Measurements from ENCODE around the gene KIAA1671.

The KIAA1671 gene

GRCh38 chr22:25149014-25149413 is 196.5 kb downstream of the KIAA1671 start:
- DNase-seq: no peak

GRCh38 chr22:25153961-25154666 is 201.6 kb downstream of the KIAA1671 start:
- no peak for DNase-seq

GRCh38 chr22:25154667-25154999 is 202.1 kb downstream of the KIAA1671 start:
- DNase-seq: no peak

GRCh38 chr22:25156736-25157135 is 204.2 kb downstream of the KIAA1671 start:
- DNase-seq: no peak

- no peak for DNase-seq
Observed at GRCh38 chr22:25159028-25159427, 206.5 kb downstream of the KIAA1671 start.

GRCh38 chr22:25160120-25160996 is 207.8 kb downstream of the KIAA1671 start:
- no peak for DNase-seq

- no peak for DNase-seq
Observed at GRCh38 chr22:25161017-25161915, 208.8 kb downstream of the KIAA1671 start.

GRCh38 chr22:25161916-25162530 is 209.5 kb downstream of the KIAA1671 start:
- no peak for DNase-seq

- DNase-seq: no peak
Observed at GRCh38 chr22:25162561-25162960, 210.0 kb downstream of the KIAA1671 start.

GRCh38 chr22:25165785-25166184 is 213.3 kb downstream of the KIAA1671 start:
- DNase-seq: no peak

GRCh38 chr22:25166266-25167040 is 213.9 kb downstream of the KIAA1671 start:
- DNase-seq: no peak

GRCh38 chr22:25167082-25167481 is 214.6 kb downstream of the KIAA1671 start:
- no peak for DNase-seq

- no peak for DNase-seq
Observed at GRCh38 chr22:25167834-25168601, 215.5 kb downstream of the KIAA1671 start.

GRCh38 chr22:25169278-25170031 is 216.9 kb downstream of the KIAA1671 start:
- DNase-seq: no peak

- DNase-seq: no peak
Observed at GRCh38 chr22:25170426-25170980, 218.0 kb downstream of the KIAA1671 start.

- no peak for DNase-seq
Observed at GRCh38 chr22:25172153-25172552, 219.6 kb downstream of the KIAA1671 start.

- DNase-seq: no peak
Observed at GRCh38 chr22:25174156-25174887, 221.8 kb downstream of the KIAA1671 start.

- no peak for DNase-seq
Observed at GRCh38 chr22:25174888-25175411, 222.4 kb downstream of the KIAA1671 start.

GRCh38 chr22:25176175-25176574 is 223.7 kb downstream of the KIAA1671 start:
- no peak for DNase-seq

All from NCI-H1092 treated with DMSO at 0.1 percent for 48 hours (cell line).